ENCODE results near the gene LRP3. TPM values are rescaled to one million over a fixed set of nuclear protein-coding genes. Genes with fewer than 3 reads are reported as not detected.

The LRP3 gene
- polyA plus RNA-seq, 12 donors, result 15.8 to 45.8 (median 20.7) TPM; not detected in 1

GRCh38 chr19:33234092-33234491, 40.0 kb downstream of the LRP3 start:
- no peak for DNase-seq

GRCh38 chr19:33234736-33235135, 40.6 kb downstream of the LRP3 start:
- no peak for DNase-seq

GRCh38 chr19:33235269-33235995, 41.3 kb downstream of the LRP3 start:
- DNase-seq, result peak; percentile 65

- DNase-seq, result no peak
Observed at GRCh38 chr19:33235996-33236350, 41.8 kb downstream of the LRP3 start.

- no peak for DNase-seq
Observed at GRCh38 chr19:33236696-33237390, 42.7 kb downstream of the LRP3 start.

- no peak for DNase-seq
Observed at GRCh38 chr19:33238481-33239149, 44.5 kb downstream of the LRP3 start.

- DNase-seq, result no peak
Observed at GRCh38 chr19:33239223-33239975, 45.3 kb downstream of the LRP3 start.

GRCh38 chr19:33240181-33240771, 46.1 kb downstream of the LRP3 start:
- DNase-seq, result no peak

- no peak for DNase-seq
Observed at GRCh38 chr19:33241091-33241529, 47.0 kb downstream of the LRP3 start.

GRCh38 chr19:33241530-33242101, 47.5 kb downstream of the LRP3 start:
- DNase-seq, result no peak

GRCh38 chr19:33242131-33242530, 48.0 kb downstream of the LRP3 start:
- no peak for DNase-seq

- DNase-seq, result no peak
Observed at GRCh38 chr19:33242911-33243310, 48.8 kb downstream of the LRP3 start.

GRCh38 chr19:33245948-33246708, 52.0 kb downstream of the LRP3 start:
- DNase-seq, result peak; percentile 69

- no peak for DNase-seq
Observed at GRCh38 chr19:33246709-33247440, 52.7 kb downstream of the LRP3 start.

- no peak for DNase-seq
Observed at GRCh38 chr19:33247441-33247819, 53.3 kb downstream of the LRP3 start.

- no peak for DNase-seq
Observed at GRCh38 chr19:33248104-33248503, 54.0 kb downstream of the LRP3 start.

- no peak for DNase-seq
Observed at GRCh38 chr19:33248553-33248953, 54.4 kb downstream of the LRP3 start.

GRCh38 chr19:33248954-33249613, 55.0 kb downstream of the LRP3 start:
- DNase-seq, result no peak

GRCh38 chr19:33249740-33250366, 55.7 kb downstream of the LRP3 start:
- DNase-seq, result no peak

Data from muscle of arm (tissue), 12 donors.